Thymus (tissue), 11 donors: Measurements from ENCODE around the gene THSD4. TPM values are rescaled to one million over a fixed set of nuclear protein-coding genes. Genes with fewer than 3 reads are reported as not detected.

Source experiments
- DNase-seq, 9 donors: peaks; one replicate each; pipeline ENCODE4 v3.0.0-alpha.2; 2013; ENCODE audit warnings: low spot score in 9 of 9, low read depth in 6 of 9, missing footprints in 1 of 9
- H3K27ac ChIP-seq, 2 donors: one replicate each; pipeline ENCODE4 v1.5.1; 2013; ENCODE audit warnings: control low read depth in 1 of 2, low read depth in 1 of 2, low read length in 1 of 2, mild to moderate bottlenecking in 1 of 2, moderate library complexity in 1 of 2
- H3K27me3 ChIP-seq, 2 donors: one replicate each; pipeline ENCODE4 v1.5.1; 2013; ENCODE audit warnings: low read length in 1 of 2; ENCODE audit not compliant: control insufficient read depth in 2 of 2, insufficient read depth in 1 of 2
- H3K36me3 ChIP-seq, 2 donors: one replicate each; pipeline ENCODE4 v1.5.1; 2013; ENCODE audit warnings: low read length in 1 of 2, mild to moderate bottlenecking in 1 of 2, moderate library complexity in 1 of 2; ENCODE audit not compliant: control insufficient read depth in 2 of 2, insufficient read depth in 2 of 2
- H3K4me1 ChIP-seq, 2 donors: one replicate each; pipeline ENCODE4 v1.5.1; 2013; ENCODE audit warnings: low read length in 2 of 2; ENCODE audit not compliant: control insufficient read depth in 2 of 2, insufficient read depth in 2 of 2
- H3K4me3 ChIP-seq, 2 donors: one replicate each; pipeline ENCODE4 v1.5.1; 2013; ENCODE audit warnings: low read length in 2 of 2, control low read depth in 1 of 2, mild to moderate bottlenecking in 1 of 2
- H3K9me3 ChIP-seq, 2 donors: one replicate each; pipeline ENCODE4 v1.5.1; 2013; ENCODE audit warnings: low read length in 1 of 2, mild to moderate bottlenecking in 1 of 2; ENCODE audit not compliant: control insufficient read depth in 2 of 2, insufficient read depth in 1 of 2
- WGBS: extraction: QIAGEN DNeasy Blood & Tissue Kit; methylation state at CpG from one replicate; pipeline ENCODE4 v1.1.7; 2013; 5-methylcytosine and 5-hydroxymethylcytosine counted together
- polyA plus RNA-seq: library from polyadenylated mRNA; stranded (reverse); fragments of 200-250 nt; gene quantifications from one replicate; pipeline ENCODE4 v1.2.3, GENCODE V29; 2013
- total RNA-seq: library from RNA; stranded (reverse); fragments of 120-200 nt; gene quantifications from one replicate; pipeline ENCODE4 v1.2.4, GENCODE V29; 2013
- donor health status: healthy.

The THSD4 gene
- total and polyA plus RNA-seq, 2 donors: 1.7 to 2.2 TPM

- H3K9me3 ChIP-seq: no peaks in the 10 kb centered on the region
- DNase-seq: no peak
- 93% methylated on average over 4 of the region's 4 CpGs for WGBS
Measured at GRCh38 chr15:71484080-71484479, 368.8 kb downstream of the THSD4 start.

DNA sequence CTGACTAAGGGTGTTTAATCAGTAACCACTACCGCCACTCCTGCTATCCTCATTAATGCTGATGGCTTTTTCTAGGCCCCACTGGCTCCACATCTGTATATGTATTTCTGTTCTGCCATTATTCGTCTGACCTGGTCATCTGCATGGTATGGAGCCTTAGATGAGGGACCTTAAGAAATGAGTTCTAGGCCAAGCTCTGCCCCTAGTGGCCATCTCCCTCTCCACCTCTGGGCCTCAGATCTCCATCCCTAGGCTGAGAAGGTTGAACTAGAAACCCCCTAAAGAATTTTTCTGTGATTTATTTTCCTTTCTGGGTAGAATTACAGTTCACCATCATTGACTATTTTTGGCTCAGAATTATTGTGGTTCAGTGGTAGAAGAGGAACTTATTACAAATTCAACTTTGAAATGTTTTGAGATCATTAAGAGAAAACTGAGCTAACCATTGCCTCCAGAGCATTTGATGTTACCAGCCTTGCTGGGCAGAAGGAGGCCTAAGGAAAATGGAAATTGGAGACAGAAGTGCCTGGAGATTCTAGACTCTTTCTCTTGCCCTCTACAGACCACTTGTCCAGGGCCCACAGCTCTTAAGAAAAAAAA lies 369.9 kb downstream of the THSD4 start:
- Histone ChIP-seq H3K9me3 (no peaks in the 10 kb centered on the region), H3K27ac (no peak overlapping the region), H3K4me3 (no peak overlapping the region), H3K27me3 (no peaks in the 10 kb centered on the region), H3K36me3 (no peaks in the 10 kb centered on the region), H3K4me1 (no peaks in the 10 kb centered on the region)
- DNase-seq: no peak
- WGBS: 91% methylated on average over 2 of the region's 2 CpGs

More at GRCh38 chr15:71484080-71484479, 368.8 kb downstream of the THSD4 start:
- Histone ChIP-seq H3K27ac (no peak overlapping the region), H3K4me3 (no peak overlapping the region), H3K27me3 (no peaks in the 10 kb centered on the region), H3K4me1 (no peaks in the 10 kb centered on the region), H3K36me3 (no peaks in the 10 kb centered on the region)

DNA sequence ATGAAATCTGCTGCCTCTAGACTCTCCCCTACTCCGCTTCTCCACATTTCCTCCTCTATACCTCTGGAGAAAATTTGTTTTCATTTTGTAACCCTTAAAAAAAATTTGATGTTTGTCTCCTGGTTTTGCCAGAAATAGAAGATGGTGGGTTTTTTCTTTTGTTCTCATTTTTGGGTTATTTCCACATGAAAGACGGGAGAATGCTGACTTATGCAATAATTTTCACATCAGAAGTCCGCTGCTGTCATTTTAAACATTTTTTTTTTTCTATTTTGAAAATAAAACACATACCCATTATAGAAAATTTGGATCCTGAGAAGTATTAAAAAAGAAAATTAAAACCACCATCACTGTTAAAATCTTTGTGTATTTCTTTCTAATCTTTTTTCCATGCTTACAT lies 374.3 kb downstream of the THSD4 start:
- DNase-seq: no peak
- Histone ChIP-seq H3K9me3 (no peaks in the 10 kb centered on the region), H3K4me1 (no peaks in the 10 kb centered on the region), H3K27me3 (no peaks in the 10 kb centered on the region), H3K36me3 (no peaks in the 10 kb centered on the region), H3K27ac (no peak overlapping the region), H3K4me3 (no peak overlapping the region)
- 95% methylated on average over 3 of the region's 3 CpGs for WGBS

DNA sequence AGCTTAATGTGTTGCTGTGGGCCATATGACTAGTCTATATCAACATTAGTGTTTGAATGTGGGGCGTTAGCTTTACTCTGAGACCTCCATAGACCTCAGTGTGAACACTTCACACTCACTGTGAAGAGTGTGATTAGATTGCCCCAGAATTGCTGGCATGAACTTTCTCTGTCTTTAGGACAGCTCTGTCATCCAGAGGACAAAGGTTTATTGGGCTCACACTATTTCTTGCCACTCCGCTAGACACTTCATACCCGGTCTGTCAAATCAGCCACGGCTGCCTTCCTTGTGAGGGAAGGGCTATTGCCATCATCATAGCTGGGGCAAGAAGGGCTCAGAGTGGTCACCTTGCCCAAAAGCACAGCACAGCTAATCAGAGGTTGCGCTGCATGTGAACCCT lies 378.3 kb downstream of the THSD4 start:
- no peak for DNase-seq
- WGBS: 88% methylated on average over 5 of the region's 5 CpGs
- H3K4me3 ChIP-seq: no peak overlapping the region
- no peaks in the 10 kb centered on the region for H3K36me3 ChIP-seq
- no peaks in the 10 kb centered on the region for H3K27me3 ChIP-seq
- H3K9me3 ChIP-seq: no peaks in the 10 kb centered on the region
- H3K4me1 ChIP-seq: no peaks in the 10 kb centered on the region
- H3K27ac ChIP-seq: no peak overlapping the region

DNA sequence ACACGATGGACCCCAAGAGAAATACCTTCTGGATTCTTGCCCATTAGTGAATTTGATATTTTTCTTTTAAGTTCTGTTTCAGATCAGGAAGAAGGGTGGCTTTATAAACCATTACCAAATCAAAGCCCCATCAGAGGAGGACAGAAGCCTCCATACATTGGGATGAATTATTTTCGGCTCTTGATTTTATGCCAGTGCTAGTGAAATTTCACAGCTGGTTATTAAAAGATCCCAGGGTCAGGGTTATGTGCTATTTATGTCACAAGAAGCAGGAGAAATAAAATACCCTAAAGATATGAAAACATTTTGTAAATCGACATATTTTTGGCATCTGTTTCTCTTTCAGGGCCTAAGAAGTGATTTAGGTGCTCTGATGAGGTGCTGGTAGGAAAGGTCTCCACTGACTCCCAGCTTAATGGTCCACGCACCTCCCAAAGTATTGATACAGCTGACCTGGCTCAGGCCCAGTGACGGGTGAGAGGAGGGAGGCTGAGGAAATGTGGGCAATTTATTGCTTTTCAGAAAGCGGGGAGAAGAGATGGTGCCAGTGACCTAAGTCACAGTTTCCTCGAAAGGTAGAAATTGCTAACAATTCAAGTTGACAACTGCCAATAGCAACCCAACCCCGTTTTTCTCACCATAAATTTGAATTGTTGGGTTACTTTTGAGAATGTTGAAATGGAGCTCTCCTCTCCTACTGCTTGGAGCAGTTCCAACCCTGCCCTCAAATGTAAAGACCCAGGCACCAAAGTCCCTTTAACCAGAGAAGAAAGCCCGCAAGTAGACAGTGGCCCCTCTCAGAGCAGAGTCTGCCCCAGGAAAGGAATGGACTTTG lies 379.5 kb downstream of the THSD4 start:
- Histone ChIP-seq H3K4me1 (no peaks in the 10 kb centered on the region), H3K27ac (no peak overlapping the region), H3K9me3 (no peaks in the 10 kb centered on the region), H3K4me3 (no peak overlapping the region), H3K36me3 (no peaks in the 10 kb centered on the region), H3K27me3 (no peaks in the 10 kb centered on the region)
- DNase-seq: no peak
- 88% methylated on average over 9 of the region's 9 CpGs for WGBS

DNA sequence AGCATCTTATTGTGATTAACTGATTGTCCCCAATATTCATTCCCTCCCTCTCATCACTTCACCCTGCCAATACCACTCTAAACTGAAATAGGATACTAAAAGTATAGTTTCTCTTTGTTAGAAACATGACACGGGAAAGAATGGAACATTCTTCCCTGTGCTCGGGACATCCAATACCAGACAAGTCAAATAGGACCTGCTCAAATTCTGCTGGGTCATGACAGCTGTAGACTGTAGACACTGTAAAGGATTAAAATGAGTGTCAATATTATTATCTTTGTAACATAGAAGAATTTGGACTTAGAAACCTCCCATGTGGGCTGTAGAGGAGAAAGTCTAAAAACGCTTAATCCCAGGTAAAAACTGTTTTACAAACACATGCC lies 380.1 kb downstream of the THSD4 start:
- Histone ChIP-seq H3K27me3 (no peaks in the 10 kb centered on the region), H3K4me1 (no peaks in the 10 kb centered on the region), H3K36me3 (no peaks in the 10 kb centered on the region), H3K9me3 (no peaks in the 10 kb centered on the region), H3K4me3 (no peak overlapping the region), H3K27ac (no peak overlapping the region)
- no peak for DNase-seq
- 63% methylated on average over 3 of the region's 3 CpGs for WGBS

GRCh38 chr15:71496336-71496955 lies 381.2 kb downstream of the THSD4 start:
- Histone ChIP-seq H3K36me3 (no peaks in the 10 kb centered on the region), H3K27ac (no peak overlapping the region), H3K27me3 (no peaks in the 10 kb centered on the region), H3K9me3 (no peaks in the 10 kb centered on the region), H3K4me1 (no peaks in the 10 kb centered on the region), H3K4me3 (no peak overlapping the region)
- WGBS: 70% methylated on average over 4 of the region's 4 CpGs
- no peak for DNase-seq

- no peak for DNase-seq
- H3K36me3 ChIP-seq: no peaks in the 10 kb centered on the region
- no peak overlapping the region for H3K27ac ChIP-seq
- H3K27me3 ChIP-seq: no peaks in the 10 kb centered on the region
- H3K4me3 ChIP-seq: no peak overlapping the region
- H3K9me3 ChIP-seq: no peaks in the 10 kb centered on the region
- H3K4me1 ChIP-seq: no peaks in the 10 kb centered on the region
- WGBS: 83% methylated on average over 1 of the region's 1 CpG
Measured at GRCh38 chr15:71501344-71502076, 386.2 kb downstream of the THSD4 start.

DNA sequence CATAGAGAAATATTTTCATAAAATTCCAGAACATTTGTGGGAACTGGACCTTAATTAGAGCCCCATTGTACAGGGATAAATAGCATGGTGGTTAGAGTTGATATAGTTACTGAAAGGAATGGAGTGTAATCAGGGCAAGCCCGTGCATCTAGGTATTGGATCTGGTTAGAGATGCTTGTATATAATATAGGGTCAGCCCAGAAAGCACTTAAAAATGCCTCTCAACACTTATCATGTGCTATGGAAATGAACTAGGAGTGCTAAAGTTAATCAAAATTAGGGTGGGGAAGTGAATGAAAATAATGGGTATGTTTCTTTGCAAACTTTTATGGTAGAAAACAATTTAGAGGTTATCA lies 386.8 kb downstream of the THSD4 start:
- no peaks in the 10 kb centered on the region for H3K27me3 ChIP-seq
- no peak for DNase-seq
- 81% methylated on average over 1 of the region's 1 CpG for WGBS
- H3K36me3 ChIP-seq: no peaks in the 10 kb centered on the region
- H3K9me3 ChIP-seq: no peaks in the 10 kb centered on the region
- H3K27ac ChIP-seq: no peak overlapping the region
- no peaks in the 10 kb centered on the region for H3K4me1 ChIP-seq
- H3K4me3 ChIP-seq: no peak overlapping the region
